ENCODE results near the gene ZFR2.

The ZFR2 gene

DNA sequence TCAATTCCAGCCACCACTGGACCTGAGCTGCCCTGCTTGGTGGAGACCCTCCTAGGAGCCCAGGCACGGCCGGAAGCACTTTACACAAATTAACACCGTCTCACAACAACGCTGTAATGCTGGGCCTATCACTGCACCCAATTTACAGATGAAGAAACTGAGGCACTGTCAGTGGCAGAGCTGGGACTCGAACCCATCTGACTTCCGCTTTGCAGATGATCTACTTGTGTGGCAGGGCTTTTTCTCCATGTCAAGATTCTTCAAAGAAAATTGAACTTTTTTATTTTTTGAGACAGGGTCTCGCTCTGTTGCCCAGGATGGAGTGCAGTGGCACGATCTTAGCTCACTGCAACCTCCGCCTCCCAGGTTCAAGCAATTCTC, 33.8 kb downstream of the ZFR2 start:
- Histone ChIP-seq H3K9me3 (ENCODE audit: insufficient read depth, low read length, severe bottlenecking) (peaks cover 11% of the 10 kb centered on the region), H3K27ac (ENCODE audit: low read length) (no peak overlapping the region), H3K27me3 (ENCODE audit: insufficient read depth, low read length, poor library complexity) (no peaks in the 10 kb centered on the region), H3K9ac (ENCODE audit: low read depth, low read length) (no peak overlapping the region), H3K4me2 (ENCODE audit: insufficient read depth, low read length) (no peak overlapping the region), H3K36me3 (ENCODE audit: insufficient read depth, low read length) (no peaks in the 10 kb centered on the region), H3K4me3 (ENCODE audit: low read depth in 1 of 2, low read length in 2 of 2) (no peak overlapping the region), H4K20me1 (ENCODE audit: insufficient read depth, low read length) (no peaks in the 10 kb centered on the region), H3K79me2 (ENCODE audit: insufficient read depth, low read length) (no peaks in the 10 kb centered on the region), H3K4me1 (ENCODE audit: insufficient read depth, low read length) (no peaks in the 10 kb centered on the region), H2AFZ (ENCODE audit: low read depth, low read length) (no peak overlapping the region)
- no peak for ATAC-seq (ENCODE audit: insufficient read depth, low read depth)
- no peak for DNase-seq
- no peak for TF ChIP-seq EZH2 (IDR thresholded peaks at IDR 0.05; ENCODE audit: borderline replicate concordance, low read depth, low read length, severe bottlenecking)
- TF ChIP-seq, protein P1, sequence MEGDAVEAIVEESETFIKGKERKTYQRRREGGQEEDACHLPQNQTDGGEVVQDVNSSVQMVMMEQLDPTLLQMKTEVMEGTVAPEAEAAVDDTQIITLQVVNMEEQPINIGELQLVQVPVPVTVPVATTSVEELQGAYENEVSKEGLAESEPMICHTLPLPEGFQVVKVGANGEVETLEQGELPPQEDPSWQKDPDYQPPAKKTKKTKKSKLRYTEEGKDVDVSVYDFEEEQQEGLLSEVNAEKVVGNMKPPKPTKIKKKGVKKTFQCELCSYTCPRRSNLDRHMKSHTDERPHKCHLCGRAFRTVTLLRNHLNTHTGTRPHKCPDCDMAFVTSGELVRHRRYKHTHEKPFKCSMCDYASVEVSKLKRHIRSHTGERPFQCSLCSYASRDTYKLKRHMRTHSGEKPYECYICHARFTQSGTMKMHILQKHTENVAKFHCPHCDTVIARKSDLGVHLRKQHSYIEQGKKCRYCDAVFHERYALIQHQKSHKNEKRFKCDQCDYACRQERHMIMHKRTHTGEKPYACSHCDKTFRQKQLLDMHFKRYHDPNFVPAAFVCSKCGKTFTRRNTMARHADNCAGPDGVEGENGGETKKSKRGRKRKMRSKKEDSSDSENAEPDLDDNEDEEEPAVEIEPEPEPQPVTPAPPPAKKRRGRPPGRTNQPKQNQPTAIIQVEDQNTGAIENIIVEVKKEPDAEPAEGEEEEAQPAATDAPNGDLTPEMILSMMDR (IDR thresholded peaks at IDR 0.05; ENCODE audit: borderline replicate concordance, extremely low read depth, low read length, poor library complexity, severe bottlenecking) = no peak

DNA sequence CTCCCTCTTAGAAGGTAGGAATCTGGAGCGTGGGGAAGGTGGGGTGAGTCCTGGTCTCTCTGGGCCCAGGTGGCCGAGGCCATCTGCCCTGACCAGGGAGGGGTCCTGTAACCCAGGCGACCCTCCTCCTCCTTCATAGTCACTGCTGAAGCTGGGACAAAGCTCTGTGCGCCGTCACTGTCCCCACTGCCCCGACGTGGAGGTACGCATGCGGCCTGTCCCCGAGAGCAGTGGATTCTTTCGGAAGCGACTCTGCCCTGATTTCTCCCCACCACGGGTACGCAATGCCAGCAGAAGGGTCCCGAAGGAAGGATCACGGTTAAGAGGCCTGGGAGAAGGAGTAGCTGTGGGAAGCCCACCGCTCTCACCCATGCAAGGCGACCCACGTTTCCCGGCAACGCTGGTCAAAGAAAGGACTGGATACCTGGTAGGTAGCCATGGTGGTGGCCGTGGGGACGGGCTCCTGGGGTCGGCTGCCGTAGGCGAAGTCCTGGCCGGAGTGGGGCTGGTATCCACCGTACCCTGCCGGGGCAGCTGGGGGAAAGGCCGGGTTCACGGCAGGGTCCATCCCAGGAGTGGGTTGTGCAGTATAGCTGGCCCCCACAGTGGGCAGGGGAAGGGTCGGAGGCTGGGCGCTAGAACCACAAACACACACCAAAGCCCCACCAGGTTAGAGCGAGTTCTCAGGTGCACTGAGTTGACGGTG, 34.3 kb downstream of the ZFR2 start:
- Histone ChIP-seq H3K36me3 (ENCODE audit: insufficient read depth, low read length) (no peaks in the 10 kb centered on the region), H2AFZ (ENCODE audit: low read depth, low read length) (no peak overlapping the region), H3K4me3 (ENCODE audit: low read depth in 1 of 2, low read length in 2 of 2) (no peak overlapping the region), H3K27me3 (ENCODE audit: insufficient read depth, low read length, poor library complexity) (no peaks in the 10 kb centered on the region), H4K20me1 (ENCODE audit: insufficient read depth, low read length) (no peaks in the 10 kb centered on the region), H3K9ac (ENCODE audit: low read depth, low read length) (no peak overlapping the region), H3K4me1 (ENCODE audit: insufficient read depth, low read length) (no peaks in the 10 kb centered on the region), H3K9me3 (ENCODE audit: insufficient read depth, low read length, severe bottlenecking) (peaks cover 11% of the 10 kb centered on the region), H3K4me2 (ENCODE audit: insufficient read depth, low read length) (no peak overlapping the region), H3K27ac (ENCODE audit: low read length) (no peak overlapping the region), H3K79me2 (ENCODE audit: insufficient read depth, low read length) (no peaks in the 10 kb centered on the region)
- ATAC-seq (ENCODE audit: insufficient read depth, low read depth) (no peak), DNase-seq (no peak)
- TF ChIP-seq, protein P1 (IDR thresholded peaks at IDR 0.05; ENCODE audit: borderline replicate concordance, extremely low read depth, low read length, poor library complexity, severe bottlenecking) = no peak
- TF ChIP-seq EZH2 (IDR thresholded peaks at IDR 0.05; ENCODE audit: borderline replicate concordance, low read depth, low read length, severe bottlenecking) = no peak

DNA sequence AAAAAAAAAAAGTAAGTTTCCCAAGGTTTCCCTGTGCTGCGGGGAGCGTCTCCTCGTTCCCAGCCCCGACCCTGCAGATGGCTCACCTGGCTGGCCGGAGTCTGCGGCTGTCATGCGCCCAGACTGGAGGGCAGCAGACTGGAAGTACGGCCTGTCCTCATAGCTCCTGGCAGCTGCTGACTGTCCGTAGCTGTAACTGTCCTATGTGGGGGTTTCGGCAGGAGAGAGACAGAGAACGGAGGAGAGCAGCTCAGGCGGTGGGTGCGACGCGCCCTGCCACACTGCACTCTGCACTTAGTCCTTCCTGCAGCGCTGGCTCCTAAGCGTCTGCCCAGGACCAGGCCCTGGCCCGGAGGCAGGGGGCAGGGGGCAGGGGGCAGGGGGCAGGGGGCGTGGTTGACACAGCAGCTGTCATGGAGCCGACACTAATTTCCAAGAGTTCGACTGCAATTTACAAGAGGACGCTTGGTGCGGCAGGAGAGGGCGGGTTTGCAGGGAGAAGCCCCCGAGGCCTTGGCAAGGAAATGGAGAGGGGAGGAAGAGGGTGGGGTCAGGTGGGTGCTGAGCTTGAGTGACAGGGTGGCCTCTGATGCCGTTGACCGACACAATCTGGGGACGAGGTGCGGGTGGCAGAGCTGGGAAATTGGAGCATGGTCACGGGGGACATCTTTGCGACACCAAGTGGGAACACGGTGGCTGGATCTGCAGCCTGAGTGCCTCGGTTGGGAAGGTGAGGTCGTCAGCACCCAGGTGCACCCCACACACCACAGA, 35.1 kb downstream of the ZFR2 start:
- H3K9ac ChIP-seq (ENCODE audit: low read depth, low read length) = no peak overlapping the region

More for the DNA sequence above, 35.1 kb downstream of the ZFR2 start:
- Histone ChIP-seq H3K4me2 (ENCODE audit: insufficient read depth, low read length) (no peak overlapping the region), H3K27ac (ENCODE audit: low read length) (no peak overlapping the region), H4K20me1 (ENCODE audit: insufficient read depth, low read length) (no peaks in the 10 kb centered on the region), H3K79me2 (ENCODE audit: insufficient read depth, low read length) (no peaks in the 10 kb centered on the region), H3K36me3 (ENCODE audit: insufficient read depth, low read length) (no peaks in the 10 kb centered on the region), H3K9me3 (ENCODE audit: insufficient read depth, low read length, severe bottlenecking) (peaks cover 11% of the 10 kb centered on the region), H3K4me1 (ENCODE audit: insufficient read depth, low read length) (no peaks in the 10 kb centered on the region), H3K4me3 (ENCODE audit: low read depth in 1 of 2, low read length in 2 of 2) (no peak overlapping the region), H2AFZ (ENCODE audit: low read depth, low read length) (no peak overlapping the region), H3K27me3 (ENCODE audit: insufficient read depth, low read length, poor library complexity) (no peaks in the 10 kb centered on the region)
- no peak for ATAC-seq (ENCODE audit: insufficient read depth, low read depth)
- TF ChIP-seq, protein P1 (IDR thresholded peaks at IDR 0.05; ENCODE audit: borderline replicate concordance, extremely low read depth, low read length, poor library complexity, severe bottlenecking) = no peak
- no peak for TF ChIP-seq EZH2 (IDR thresholded peaks at IDR 0.05; ENCODE audit: borderline replicate concordance, low read depth, low read length, severe bottlenecking)
- no peak for DNase-seq

Measured in DND-41 (cell line).